ENCODE data around the gene PEA15.
A peak's percentile ranks its signal among the peaks of the same experiment; 100 is the strongest.

The PEA15 gene

GRCh38 chr1:160161965-160162705 is 43.0 kb upstream of the PEA15 start:
- peak; percentile 67 for TF ChIP-seq CTCF (conservative IDR thresholded peaks at IDR 0.05; ENCODE audit: low read depth, low read length)
- no peak for DNase-seq (ENCODE audit: low read depth)
- no peak overlapping the region for H3K4me3 ChIP-seq (ENCODE audit: low read length)

- H3K4me3 ChIP-seq (ENCODE audit: low read length): no peak overlapping the region
- TF ChIP-seq CTCF (conservative IDR thresholded peaks at IDR 0.05; ENCODE audit: low read depth, low read length): no peak
- no peak for DNase-seq (ENCODE audit: low read depth)
Measured at GRCh38 chr1:160162931-160163330, 42.3 kb upstream of the PEA15 start.

GRCh38 chr1:160163615-160164014 is 41.6 kb upstream of the PEA15 start:
- TF ChIP-seq CTCF (conservative IDR thresholded peaks at IDR 0.05; ENCODE audit: low read depth, low read length): peak; percentile 14
- no peak overlapping the region for H3K4me3 ChIP-seq (ENCODE audit: low read length)
- no peak for DNase-seq (ENCODE audit: low read depth)

GRCh38 chr1:160164121-160164520 is 41.1 kb upstream of the PEA15 start:
- no peak for TF ChIP-seq CTCF (conservative IDR thresholded peaks at IDR 0.05; ENCODE audit: low read depth, low read length)
- H3K4me3 ChIP-seq (ENCODE audit: low read length): no peak overlapping the region
- no peak for DNase-seq (ENCODE audit: low read depth)

- DNase-seq (ENCODE audit: low read depth): no peak
- TF ChIP-seq CTCF (conservative IDR thresholded peaks at IDR 0.05; ENCODE audit: low read depth, low read length): no peak
- H3K4me3 ChIP-seq (ENCODE audit: low read length): no peak overlapping the region
Measured at GRCh38 chr1:160166166-160166868, 38.9 kb upstream of the PEA15 start.

GRCh38 chr1:160167056-160167455 is 38.1 kb upstream of the PEA15 start:
- TF ChIP-seq CTCF (conservative IDR thresholded peaks at IDR 0.05; ENCODE audit: low read depth, low read length): no peak
- H3K4me3 ChIP-seq (ENCODE audit: low read length): no peak overlapping the region

GRCh38 chr1:160167580-160167979 is 37.6 kb upstream of the PEA15 start:
- H3K4me3 ChIP-seq (ENCODE audit: low read length): no peak overlapping the region
- no peak for TF ChIP-seq CTCF (conservative IDR thresholded peaks at IDR 0.05; ENCODE audit: low read depth, low read length)
- DNase-seq (ENCODE audit: low read depth): no peak

More at GRCh38 chr1:160167056-160167455, 38.1 kb upstream of the PEA15 start:
- DNase-seq (ENCODE audit: low read depth): no peak

Data from retinal pigment epithelial cell (primary cell).